Measurements from ENCODE around the gene MAPK8. TPM values are rescaled to one million over a fixed set of nuclear protein-coding genes. Genes with fewer than 3 reads are reported as not detected.

The MAPK8 gene
- polyA plus RNA-seq, 1 of the 3 experiments (the other 2 are of a cell fraction) = 26.4 TPM

- Histone ChIP-seq H4K20me1 (ENCODE audit: insufficient read depth) (no peaks in the 10 kb centered on the region), H3K9me3 (peaks cover 7% of the 10 kb centered on the region), H3F3A (replicated peaks; ENCODE audit: insufficient read depth) (peaks cover 12% of the 10 kb centered on the region), H3K27me3 (ENCODE audit: insufficient read depth) (no peaks in the 10 kb centered on the region), H3K4me1 (ENCODE audit: control insufficient read depth in 1 of 2, insufficient read depth in 2 of 2, low read depth in 1 of 2, low read length in 1 of 2) (peaks cover 4 to 6% of the 10 kb centered on the region in 2 experiments; a peak in 3 of 4 replicates), H3K4me2 (no peak overlapping the region), H3K36me3 (replicated peaks in 1 of 2; ENCODE audit: control insufficient read depth in 1 of 2, insufficient read depth in 2 of 2, low read length in 1 of 2) (peaks cover 12 to 35% of the 10 kb centered on the region in 2 experiments), H3K4me3 (ENCODE audit: low read depth in 2 of 2, low read length in 1 of 2) (no peak overlapping the region), H3K79me2 (ENCODE audit: insufficient read depth) (peaks cover 10% of the 10 kb centered on the region), H2AFZ (ENCODE audit: low read depth) (no peak overlapping the region), H3K9me2 (no peaks in the 10 kb centered on the region), H3K27ac (ENCODE audit: low read depth in 2 of 2, low read length in 1 of 2) (no peak overlapping the region), H3K9ac (no peak overlapping the region)
- no peak for DNase-seq
- 88% methylated on average over 1 of the region's 1 CpG for WGBS (ENCODE audit: low lambda C conversion rate)
- TF ChIP-seq RXRA (IDR thresholded peaks at IDR 0.05; ENCODE audit: borderline replicate concordance, low read depth) = no peak
- CTCF ChIA-PET = interaction anchor here (0.9 to 1.1 kb wide), 3 partner anchors 9 to 27 kb away, joined by 3 read pairs; no protein-coding TSS in a partner anchor
- POLR2A ChIA-PET = no interaction called here
Observed at GRCh38 chr10:48417374-48417773, 110.9 kb downstream of the MAPK8 start.

GRCh38 chr10:48418189-48418788, 111.8 kb downstream of the MAPK8 start:
- no peak overlapping the region for H3K4me2 ChIP-seq
- H2AFZ ChIP-seq (ENCODE audit: low read depth) = no peak overlapping the region

More at GRCh38 chr10:48418189-48418788, 111.8 kb downstream of the MAPK8 start:
- Histone ChIP-seq H3K79me2 (ENCODE audit: insufficient read depth) (peaks cover 5% of the 10 kb centered on the region), H3K9me3 (no peaks in the 10 kb centered on the region; the same call in 1 of the 2 replicates), H3K9me2 (no peaks in the 10 kb centered on the region), H3K27me3 (ENCODE audit: insufficient read depth) (no peaks in the 10 kb centered on the region), H3K36me3 (replicated peaks in 1 of 2; ENCODE audit: control insufficient read depth in 1 of 2, insufficient read depth in 2 of 2, low read length in 1 of 2) (peaks cover 8 to 26% of the 10 kb centered on the region in 2 experiments), H3K4me1 (ENCODE audit: control insufficient read depth in 1 of 2, insufficient read depth in 2 of 2, low read depth in 1 of 2, low read length in 1 of 2) (peaks cover 4 to 6% of the 10 kb centered on the region in 2 experiments; a peak in 3 of 4 replicates), H3K9ac (no peak overlapping the region), H3K4me3 (ENCODE audit: low read depth in 2 of 2, low read length in 1 of 2) (no peak overlapping the region), H3F3A (replicated peaks; ENCODE audit: insufficient read depth) (peaks cover 12% of the 10 kb centered on the region), H4K20me1 (ENCODE audit: insufficient read depth) (no peaks in the 10 kb centered on the region), H3K27ac (ENCODE audit: low read depth in 2 of 2, low read length in 1 of 2) (no peak overlapping the region)
- TF ChIP-seq RCOR1 (IDR thresholded peaks at IDR 0.05; ENCODE audit: low read length) (no peak), JUND (IDR thresholded peaks at IDR 0.05) (no peak), RXRA (IDR thresholded peaks at IDR 0.05; ENCODE audit: borderline replicate concordance, low read depth) (no peak), SMC3 (IDR thresholded peaks at IDR 0.05; ENCODE audit: low read depth, low read length) (no peak), NFIC (IDR thresholded peaks at IDR 0.05; ENCODE audit: borderline replicate concordance) (no peak), TCF12 (IDR thresholded peaks at IDR 0.05) (no peak), FOXM1 (IDR thresholded peaks at IDR 0.05; ENCODE audit: low read depth) (no peak), ZBTB33 (IDR thresholded peaks at IDR 0.05; ENCODE audit: borderline replicate concordance, low read depth) (no peak), POLR2AphosphoS5 (IDR thresholded peaks at IDR 0.05; ENCODE audit: low read depth, low read length) (no peak), FOSL2 (IDR thresholded peaks at IDR 0.05; ENCODE audit: borderline replicate concordance, low read depth) (no peak), ELF1 (IDR thresholded peaks at IDR 0.05) (no peak), GABPA (IDR thresholded peaks at IDR 0.05; ENCODE audit: low read depth) (no peak), USF1 (IDR thresholded peaks at IDR 0.05; ENCODE audit: borderline replicate concordance, low read depth) (no peak), RFX5 (IDR thresholded peaks at IDR 0.05; ENCODE audit: low read length) (no peak), CTCF (IDR thresholded peaks at IDR 0.05) (no peak), RAD21 (IDR thresholded peaks at IDR 0.05; ENCODE audit: low read length) (no peak)
- TF ChIP-seq, protein P1, sequence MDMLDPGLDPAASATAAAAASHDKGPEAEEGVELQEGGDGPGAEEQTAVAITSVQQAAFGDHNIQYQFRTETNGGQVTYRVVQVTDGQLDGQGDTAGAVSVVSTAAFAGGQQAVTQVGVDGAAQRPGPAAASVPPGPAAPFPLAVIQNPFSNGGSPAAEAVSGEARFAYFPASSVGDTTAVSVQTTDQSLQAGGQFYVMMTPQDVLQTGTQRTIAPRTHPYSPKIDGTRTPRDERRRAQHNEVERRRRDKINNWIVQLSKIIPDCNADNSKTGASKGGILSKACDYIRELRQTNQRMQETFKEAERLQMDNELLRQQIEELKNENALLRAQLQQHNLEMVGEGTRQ (IDR thresholded peaks at IDR 0.05; ENCODE audit: borderline replicate concordance, low read depth, low read length) = no peak
- TF ChIP-seq, protein P2, sequence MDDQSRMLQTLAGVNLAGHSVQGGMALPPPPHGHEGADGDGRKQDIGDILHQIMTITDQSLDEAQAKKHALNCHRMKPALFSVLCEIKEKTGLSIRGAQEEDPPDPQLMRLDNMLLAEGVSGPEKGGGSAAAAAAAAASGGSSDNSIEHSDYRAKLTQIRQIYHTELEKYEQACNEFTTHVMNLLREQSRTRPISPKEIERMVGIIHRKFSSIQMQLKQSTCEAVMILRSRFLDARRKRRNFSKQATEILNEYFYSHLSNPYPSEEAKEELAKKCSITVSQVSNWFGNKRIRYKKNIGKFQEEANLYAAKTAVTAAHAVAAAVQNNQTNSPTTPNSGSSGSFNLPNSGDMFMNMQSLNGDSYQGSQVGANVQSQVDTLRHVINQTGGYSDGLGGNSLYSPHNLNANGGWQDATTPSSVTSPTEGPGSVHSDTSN (IDR thresholded peaks at IDR 0.05) = no peak
- TF ChIP-seq, protein P3, sequence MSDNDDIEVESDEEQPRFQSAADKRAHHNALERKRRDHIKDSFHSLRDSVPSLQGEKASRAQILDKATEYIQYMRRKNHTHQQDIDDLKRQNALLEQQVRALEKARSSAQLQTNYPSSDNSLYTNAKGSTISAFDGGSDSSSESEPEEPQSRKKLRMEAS (IDR thresholded peaks at IDR 0.05; ENCODE audit: low read depth) = no peak
- POLR2A ChIA-PET = no interaction called here
- CTCF ChIA-PET = interaction anchor here (0.9 to 1.1 kb wide), 3 partner anchors 10 to 26 kb away, joined by 3 read pairs; no protein-coding TSS in a partner anchor
- 97% methylated on average over 5 of the region's 5 CpGs for WGBS (ENCODE audit: low lambda C conversion rate)
- DNase-seq = no peak
